RWPE1 (cell line): Measurements from ENCODE around the gene ATXN7L3.
A peak's percentile ranks its signal among the peaks of the same experiment; 100 is the strongest.

Source experiments
- CTCF ChIA-PET: fragments of 350-600 bp; sonication (Branson Sonifier 250); formaldehyde crosslinking; extraction: SDS; loops from one replicate; lab custom pipeline; 2021; lab: Yijun Ruan, JAX
- POLR2A ChIA-PET: fragments of 400-600 bp; formaldehyde crosslinking; extraction: SDS; loops from one replicate; lab custom pipeline; 2020; ENCODE audit warnings: antibody characterized with exemption; ENCODE audit not compliant: low non-redundant PET; lab: Yijun Ruan, JAX
- DNase-seq: peaks from one replicate; pipeline ENCODE4 v3.0.0; 2012; ENCODE audit warnings: low spot score
- H3K27ac ChIP-seq: fragments of 450-650 bp; 2 replicates; pipeline ENCODE4 v1.5.1; 2017
- CTCF ChIP-seq: fragments of 450-650 bp; conservative IDR thresholded peaks from 2 replicates; pipeline ENCODE4 v1.5.1; 2017; ENCODE audit warnings: low read depth, mild to moderate bottlenecking

ATXN7L3 gene

GRCh38 chr17:44235583-44235936, 35.9 kb upstream of the ATXN7L3 start:
- CTCF ChIA-PET: interaction anchor here (0.7 kb wide), 1 partner anchor 15 kb away, joined by 3 read pairs; no protein-coding TSS in a partner anchor
- DNase-seq: peak; percentile 85
- H3K27ac ChIP-seq: peak overlapping the region; percentile 72
- POLR2A ChIA-PET: no interaction called here
- no peak for TF ChIP-seq CTCF

- POLR2A ChIA-PET: no interaction called here
- DNase-seq: no peak
- H3K27ac ChIP-seq: no peak overlapping the region
- CTCF ChIA-PET: no interaction called here
- no peak for TF ChIP-seq CTCF
These were observed 33.9 kb upstream of the ATXN7L3 start for GRCh38 chr17:44233582-44233981.

- ChIA-PET CTCF (no interaction called here), POLR2A (interaction anchor here (1.0 kb wide), 1 partner anchor 45 kb away, joined by 3 read pairs; the partner anchor contains the start of gene TMUB2)
- no peak for TF ChIP-seq CTCF
- no peak for DNase-seq
- H3K27ac ChIP-seq: no peak overlapping the region
These were observed 32.4 kb upstream of the ATXN7L3 start for GRCh38 chr17:44232061-44232460.

- DNase-seq: no peak
- POLR2A ChIA-PET: no interaction called here
- CTCF ChIA-PET: no interaction called here
These were observed 30.5 kb upstream of the ATXN7L3 start for GRCh38 chr17:44230140-44230539.

GRCh38 chr17:44229090-44229489, 29.4 kb upstream of the ATXN7L3 start:
- no peak for DNase-seq
- no peak overlapping the region for H3K27ac ChIP-seq
- POLR2A ChIA-PET: no interaction called here
- CTCF ChIA-PET: interaction anchor here (0.6 kb wide), 1 partner anchor 80 kb away, joined by 3 read pairs; no protein-coding TSS in a partner anchor
- TF ChIP-seq CTCF: no peak

More at GRCh38 chr17:44230140-44230539, 30.5 kb upstream of the ATXN7L3 start:
- H3K27ac ChIP-seq: no peak overlapping the region
- no peak for TF ChIP-seq CTCF

GRCh38 chr17:44223541-44224071, 23.9 kb upstream of the ATXN7L3 start:
- H3K27ac ChIP-seq: peak overlapping the region; percentile 99
- TF ChIP-seq CTCF: no peak
- POLR2A ChIA-PET: no interaction called here
- CTCF ChIA-PET: no interaction called here
- DNase-seq: no peak
